Gastroesophageal sphincter (tissue), 3 donors: ENCODE data around the gene POLR2J3.
"Not testable (repeated sequence)": the region's sequence is repeated elsewhere in the genome, so short reads cannot be mapped to it uniquely, and the experiment has no call there.

ENCODE experiments used
- POLR2AphosphoS5 ChIP-seq: sonication (generic); formaldehyde crosslinking; IDR thresholded peaks from one replicate; pipeline ENCODE4 v1.6.1; 2017; ENCODE audit warnings: antibody characterized with exemption
- TF ChIP-seq, protein P1 (sequence below), 4 experiments: fragments of 200-600 bp in 2 of 4; fragments of 450-650 bp in 2 of 4; sonication (generic) in 1 of 4; IDR thresholded peaks; one replicate each; pipeline ENCODE4 v1.5.1; 2017 to 2019; ENCODE audit warnings: antibody characterized with exemption in 4 of 4, mild to moderate bottlenecking in 2 of 4, moderate library complexity in 2 of 4

DNA sequence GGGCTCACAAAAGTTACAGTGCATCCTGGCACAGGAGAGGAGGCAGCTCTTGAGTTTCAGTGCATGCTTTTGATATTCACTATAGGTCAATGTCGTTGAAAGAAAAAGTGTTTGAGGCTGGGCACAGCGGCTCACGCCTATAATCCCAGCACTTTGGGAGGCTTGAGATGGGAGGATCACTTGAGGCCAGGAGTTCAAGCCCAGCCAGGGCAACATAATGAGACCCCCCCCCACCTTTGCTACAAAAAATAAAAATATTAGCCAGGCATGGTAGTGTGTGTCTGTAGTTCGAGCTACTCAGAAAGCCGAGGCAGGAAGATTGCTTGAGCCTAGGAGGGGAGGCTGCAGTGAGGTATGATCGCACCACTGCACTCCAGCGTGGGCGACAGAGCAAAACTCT, 45.7 kb upstream of the POLR2J3 start:
- TF ChIP-seq, protein P1, sequence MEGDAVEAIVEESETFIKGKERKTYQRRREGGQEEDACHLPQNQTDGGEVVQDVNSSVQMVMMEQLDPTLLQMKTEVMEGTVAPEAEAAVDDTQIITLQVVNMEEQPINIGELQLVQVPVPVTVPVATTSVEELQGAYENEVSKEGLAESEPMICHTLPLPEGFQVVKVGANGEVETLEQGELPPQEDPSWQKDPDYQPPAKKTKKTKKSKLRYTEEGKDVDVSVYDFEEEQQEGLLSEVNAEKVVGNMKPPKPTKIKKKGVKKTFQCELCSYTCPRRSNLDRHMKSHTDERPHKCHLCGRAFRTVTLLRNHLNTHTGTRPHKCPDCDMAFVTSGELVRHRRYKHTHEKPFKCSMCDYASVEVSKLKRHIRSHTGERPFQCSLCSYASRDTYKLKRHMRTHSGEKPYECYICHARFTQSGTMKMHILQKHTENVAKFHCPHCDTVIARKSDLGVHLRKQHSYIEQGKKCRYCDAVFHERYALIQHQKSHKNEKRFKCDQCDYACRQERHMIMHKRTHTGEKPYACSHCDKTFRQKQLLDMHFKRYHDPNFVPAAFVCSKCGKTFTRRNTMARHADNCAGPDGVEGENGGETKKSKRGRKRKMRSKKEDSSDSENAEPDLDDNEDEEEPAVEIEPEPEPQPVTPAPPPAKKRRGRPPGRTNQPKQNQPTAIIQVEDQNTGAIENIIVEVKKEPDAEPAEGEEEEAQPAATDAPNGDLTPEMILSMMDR (IDR thresholded peaks at IDR 0.05) = not testable (repeated sequence)
- TF ChIP-seq POLR2AphosphoS5 = not testable (repeated sequence)
